GF-D8 (cell line): ENCODE results near the gene SH3D19.
"Not testable (repeated sequence)": the region's sequence is repeated elsewhere in the genome, so short reads cannot be mapped to it uniquely, and the experiment has no call there.

Experiments used
- DNase-seq: peaks from one replicate; lab custom pipeline; 2025; lab: John Stamatoyannopoulos, UW

SH3D19 gene

GRCh38 chr4:151325111-151325948 is at the start of gene SH3D19:
Gene SH3D19 (minus strand): TSS chr4:151325605. CDS start chr4:151325352, 253 bp downstream.
- no peak for DNase-seq

- DNase-seq: no peak
These were observed 37.2 kb upstream of the SH3D19 start for GRCh38 chr4:151362404-151363164.

- no peak for DNase-seq
These were observed 36.6 kb upstream of the SH3D19 start for GRCh38 chr4:151361966-151362365.

GRCh38 chr4:151361126-151361525 is 35.7 kb upstream of the SH3D19 start:
- no peak for DNase-seq

GRCh38 chr4:151359576-151359975 is 34.2 kb upstream of the SH3D19 start:
- no peak for DNase-seq

- no peak for DNase-seq
These were observed 32.9 kb upstream of the SH3D19 start for GRCh38 chr4:151358266-151358665.

- no peak for DNase-seq
These were observed 31.1 kb upstream of the SH3D19 start for GRCh38 chr4:151356510-151356909.

- DNase-seq: no peak
These were observed 29.8 kb upstream of the SH3D19 start for GRCh38 chr4:151355155-151355554.

GRCh38 chr4:151347490-151348235 is 22.3 kb upstream of the SH3D19 start:
- DNase-seq: no peak

- DNase-seq: no peak
These were observed 19.5 kb upstream of the SH3D19 start for GRCh38 chr4:151344948-151345347.

- no peak for DNase-seq
These were observed 15.5 kb upstream of the SH3D19 start for GRCh38 chr4:151340751-151341385.

GRCh38 chr4:151339467-151339866 is 14.1 kb upstream of the SH3D19 start:
- DNase-seq: no peak

GRCh38 chr4:151331276-151332042 is 6.1 kb upstream of the SH3D19 start:
- no peak for DNase-seq

- DNase-seq: no peak
These were observed 4.0 kb upstream of the SH3D19 start for GRCh38 chr4:151329217-151330007.

GRCh38 chr4:151325949-151326246 is 493 bp upstream of the SH3D19 start:
- no peak for DNase-seq

GRCh38 chr4:151324752-151325110 is 674 bp downstream of the SH3D19 start:
- no peak for DNase-seq

- DNase-seq: no peak
These were observed 1.2 kb downstream of the SH3D19 start for GRCh38 chr4:151324124-151324751.

GRCh38 chr4:151323667-151324066 is 1.7 kb downstream of the SH3D19 start:
- DNase-seq: no peak

GRCh38 chr4:151322570-151322969 is 2.8 kb downstream of the SH3D19 start:
- no peak for DNase-seq

GRCh38 chr4:151322161-151322560 is 3.2 kb downstream of the SH3D19 start:
- DNase-seq: not testable (repeated sequence)
